HG03139 (cell line): ENCODE data around the gene PSMD1.

Experiments used
- ATAC-seq: cut with Tn5 transposase; IDR thresholded peaks from one replicate; pipeline ENCODE4 v1.9.1; 2021; ENCODE audit not compliant: unreplicated experiment

PSMD1 gene

DNA sequence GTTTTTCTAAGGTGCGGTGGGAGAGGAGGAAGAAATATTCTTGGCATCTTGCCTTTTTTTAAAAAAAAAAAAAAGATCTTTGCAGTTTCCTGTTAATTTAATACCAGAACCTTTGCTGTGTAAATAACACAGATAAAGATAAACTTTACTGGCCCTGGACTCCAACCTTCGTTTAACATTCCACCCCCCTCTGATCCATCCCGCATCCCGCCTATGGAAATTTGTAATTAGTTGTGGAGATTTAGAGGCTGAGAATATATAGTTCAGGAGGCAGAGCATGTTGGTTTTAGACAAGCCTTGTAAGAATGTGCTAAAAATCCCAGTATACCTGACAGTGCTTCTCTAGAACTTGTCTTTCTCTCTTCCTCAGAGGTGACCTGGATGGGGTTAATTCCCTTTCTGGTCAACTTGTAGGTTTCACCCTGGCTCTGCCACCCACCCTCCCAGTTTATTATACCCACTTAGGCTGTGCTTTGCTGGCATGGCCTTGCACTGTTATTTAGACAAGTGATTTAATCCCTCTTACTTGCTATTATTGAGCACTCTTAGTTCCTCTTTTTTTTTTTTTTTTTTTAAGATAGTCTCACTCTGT lies 22.3 kb upstream of the PSMD1 start:
- no peak for ATAC-seq

GRCh38 chr2:231036131-231036530 lies 20.5 kb upstream of the PSMD1 start:
- no peak for ATAC-seq

DNA sequence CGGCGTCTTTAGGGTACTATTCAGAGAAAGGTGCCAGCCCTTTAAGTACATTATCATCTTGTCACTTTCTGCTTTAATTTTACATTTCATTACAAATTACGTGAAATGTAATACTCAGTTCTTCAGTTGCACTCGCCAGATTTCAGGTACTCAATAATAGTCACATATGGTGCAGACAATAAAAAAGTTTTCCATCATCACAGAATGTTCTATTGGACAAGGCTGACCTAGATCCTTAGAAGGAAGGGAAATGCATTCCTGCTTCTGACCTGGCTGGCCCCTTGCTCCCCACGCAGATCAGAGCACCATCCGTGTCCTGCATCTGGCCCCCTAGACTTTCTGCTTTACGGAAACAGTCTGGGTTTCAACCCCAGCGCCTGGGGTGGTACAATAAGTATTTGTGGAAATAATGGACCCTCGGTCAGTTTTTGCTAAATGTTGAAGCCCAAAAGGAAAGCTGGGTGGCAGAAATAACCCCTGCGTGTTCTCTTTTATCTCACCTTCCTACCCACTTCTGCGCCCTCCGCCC lies 20.0 kb upstream of the PSMD1 start:
- ATAC-seq: no peak

DNA sequence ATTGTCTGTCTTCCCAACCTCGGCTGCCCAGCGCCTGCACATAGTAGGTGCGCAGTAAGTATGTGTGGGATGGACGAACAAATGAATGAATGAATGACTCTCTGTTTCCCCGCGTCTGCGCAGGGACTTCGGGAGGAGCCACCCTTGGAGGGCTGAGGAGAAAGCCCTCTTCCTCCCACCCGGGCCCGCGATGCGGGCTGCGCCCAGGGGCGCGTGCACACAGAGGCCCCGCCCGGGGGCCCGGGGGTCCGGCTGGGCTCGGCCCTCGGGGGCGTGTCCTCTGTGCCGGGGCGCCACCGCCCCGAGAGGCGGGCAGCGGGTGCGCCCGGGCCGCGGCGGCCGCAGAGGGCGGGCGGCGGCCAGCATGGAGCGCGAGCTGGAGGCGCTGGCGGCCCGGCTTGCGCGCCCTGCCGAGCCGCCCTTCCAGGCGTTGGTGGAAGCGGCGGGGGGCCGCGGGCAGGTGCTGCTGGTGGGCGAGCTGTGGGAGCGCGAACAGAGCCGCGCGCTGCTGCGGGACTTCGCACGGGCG lies 19.4 kb upstream of the PSMD1 start, which contains the start of gene C2orf72:
C2orf72 (plus strand) TSS at position 322 of the 529 bp plus-strand sequence; CDS start at position 365, 43 bp downstream.
- ATAC-seq: no peak

GRCh38 chr2:231037731-231038482 lies 18.8 kb upstream of the PSMD1 start:
- no peak for ATAC-seq

DNA sequence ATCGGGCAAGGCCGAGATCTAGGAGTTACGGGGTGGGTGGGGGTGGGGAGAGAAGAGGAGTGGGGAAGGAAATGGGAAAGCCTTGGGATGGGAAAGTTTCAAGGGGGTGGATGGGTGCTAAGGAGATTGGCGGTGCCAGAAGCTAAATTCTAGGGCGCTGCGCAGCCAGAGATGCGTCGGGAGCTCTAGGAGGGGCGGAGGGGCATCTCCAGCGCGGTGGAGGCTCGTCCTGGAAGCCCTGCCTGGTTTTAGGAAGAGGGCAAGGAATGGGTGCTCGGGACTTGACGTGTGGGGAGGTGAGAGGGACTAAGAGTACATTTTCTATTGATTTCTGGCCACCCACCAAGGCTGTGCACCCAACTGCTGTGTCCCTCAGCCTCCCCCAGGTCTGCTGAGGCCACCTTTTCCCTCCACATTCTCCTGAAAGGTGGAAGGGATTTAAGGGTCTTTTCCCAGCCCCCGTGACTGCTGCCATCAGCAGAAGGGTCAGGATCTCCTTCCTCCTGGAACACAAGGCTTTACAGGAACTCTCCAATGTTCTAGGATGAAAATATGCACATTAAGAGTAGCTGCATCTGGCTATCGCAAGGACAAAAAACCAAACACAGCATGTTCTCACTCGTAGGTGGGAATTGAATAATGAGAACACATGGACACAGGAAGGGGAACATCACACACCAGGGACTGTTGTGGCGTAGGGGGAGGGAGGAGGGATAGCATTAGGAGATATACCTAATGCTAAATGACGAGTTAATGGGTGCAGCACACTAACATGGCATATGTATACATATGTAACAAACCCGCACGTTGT lies 18.0 kb upstream of the PSMD1 start:
- no peak for ATAC-seq

DNA sequence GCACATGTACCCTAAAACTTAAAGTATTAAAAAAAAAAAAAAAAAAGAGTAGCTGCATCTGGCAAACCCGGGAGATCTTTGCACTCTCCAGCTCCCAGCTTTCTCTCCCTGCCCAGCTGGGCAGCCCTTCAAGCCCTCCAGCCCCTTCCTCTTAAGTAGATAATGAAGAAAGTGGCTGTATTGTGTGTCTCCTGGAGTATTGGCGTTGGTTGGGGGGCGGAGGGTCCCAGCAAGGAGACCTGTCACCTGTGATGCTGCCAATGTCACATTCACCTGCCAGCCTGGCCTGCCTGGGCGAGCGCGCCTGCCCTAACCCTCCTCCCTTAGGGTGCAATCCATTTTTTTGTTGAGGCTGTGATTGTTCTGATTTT lies 17.4 kb upstream of the PSMD1 start:
- ATAC-seq: no peak

DNA sequence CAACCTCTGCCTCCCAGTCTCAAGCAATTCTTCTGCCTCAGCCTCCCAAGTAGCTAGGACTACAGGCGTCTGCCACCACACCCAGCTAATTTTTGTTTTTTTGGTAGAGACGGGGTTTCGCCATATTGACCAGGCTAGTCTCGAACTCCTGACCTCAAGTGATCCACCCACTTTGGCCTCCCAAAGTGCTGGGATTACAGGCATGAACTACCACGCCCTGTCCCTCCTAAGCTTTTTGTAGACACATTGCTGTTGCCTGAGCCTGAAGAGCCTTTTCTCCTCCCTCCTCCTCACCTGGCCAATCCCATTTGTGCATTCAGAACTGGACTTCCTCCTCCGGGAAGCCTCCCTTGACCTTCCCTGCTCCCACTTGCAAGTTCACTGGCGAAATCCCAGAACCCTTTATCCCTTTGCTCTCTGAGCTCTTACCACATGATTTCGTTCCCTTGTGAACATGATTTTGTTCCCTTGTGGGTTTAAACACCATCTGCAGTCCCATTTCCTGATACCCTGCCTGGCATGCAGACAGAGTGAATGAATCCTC lies 16.8 kb upstream of the PSMD1 start:
- ATAC-seq: no peak

DNA sequence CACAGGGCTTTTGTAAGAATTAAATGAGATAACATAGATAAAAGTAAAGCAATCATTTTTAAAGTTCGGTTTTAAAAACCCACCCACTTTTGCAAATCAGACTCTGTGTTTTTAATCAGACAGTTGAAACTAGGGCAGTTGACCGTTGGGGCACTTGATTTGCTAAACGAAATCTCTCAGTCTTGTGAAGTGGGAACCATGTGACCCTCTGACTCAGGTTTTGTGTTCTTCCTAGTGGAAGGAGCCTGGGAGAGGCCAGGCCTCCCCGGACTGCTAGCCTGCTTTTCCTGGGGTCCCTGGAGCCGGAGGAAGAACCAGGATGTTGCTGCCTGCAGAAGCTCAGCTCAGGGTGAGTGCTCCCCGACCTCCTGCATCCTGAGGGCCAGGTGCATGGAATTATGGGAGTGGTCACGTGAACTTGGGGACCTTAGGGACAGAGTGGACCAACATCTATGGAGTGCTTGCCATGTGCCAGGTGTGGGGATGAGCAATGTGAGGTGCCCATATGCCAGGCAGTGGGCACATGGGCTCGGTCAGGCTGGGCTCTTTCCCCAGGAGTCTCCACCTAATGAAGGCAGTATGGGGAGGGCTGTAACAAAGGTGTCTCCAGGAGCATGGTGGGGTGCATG lies 15.5 kb upstream of the PSMD1 start:
- no peak for ATAC-seq

- ATAC-seq: no peak
Observed at GRCh38 chr2:231043796-231044195, 12.9 kb upstream of the PSMD1 start.

DNA sequence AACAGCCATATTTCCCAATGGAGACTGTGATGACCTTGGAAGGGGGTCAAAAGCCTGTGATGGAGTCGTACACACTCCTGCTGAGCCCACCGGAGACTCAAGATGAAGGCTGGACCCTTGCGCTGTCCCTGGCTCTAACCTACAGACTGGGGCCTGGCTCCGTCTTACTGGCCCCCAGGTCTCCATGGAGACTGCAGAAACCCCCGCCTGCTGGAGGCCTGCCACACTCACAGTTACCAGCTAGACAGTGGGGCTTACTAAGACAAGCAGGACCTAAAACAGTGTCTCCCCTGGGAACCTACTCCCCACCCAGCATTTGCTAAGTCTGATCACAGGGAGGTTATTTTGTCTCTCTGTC lies 9.8 kb upstream of the PSMD1 start:
- no peak for ATAC-seq

GRCh38 chr2:231047274-231047922 lies 9.3 kb upstream of the PSMD1 start:
- no peak for ATAC-seq

- no peak for ATAC-seq
Observed at GRCh38 chr2:231047923-231048915, 8.4 kb upstream of the PSMD1 start.

- ATAC-seq: no peak
Observed at GRCh38 chr2:231049286-231050017, 7.2 kb upstream of the PSMD1 start.

DNA sequence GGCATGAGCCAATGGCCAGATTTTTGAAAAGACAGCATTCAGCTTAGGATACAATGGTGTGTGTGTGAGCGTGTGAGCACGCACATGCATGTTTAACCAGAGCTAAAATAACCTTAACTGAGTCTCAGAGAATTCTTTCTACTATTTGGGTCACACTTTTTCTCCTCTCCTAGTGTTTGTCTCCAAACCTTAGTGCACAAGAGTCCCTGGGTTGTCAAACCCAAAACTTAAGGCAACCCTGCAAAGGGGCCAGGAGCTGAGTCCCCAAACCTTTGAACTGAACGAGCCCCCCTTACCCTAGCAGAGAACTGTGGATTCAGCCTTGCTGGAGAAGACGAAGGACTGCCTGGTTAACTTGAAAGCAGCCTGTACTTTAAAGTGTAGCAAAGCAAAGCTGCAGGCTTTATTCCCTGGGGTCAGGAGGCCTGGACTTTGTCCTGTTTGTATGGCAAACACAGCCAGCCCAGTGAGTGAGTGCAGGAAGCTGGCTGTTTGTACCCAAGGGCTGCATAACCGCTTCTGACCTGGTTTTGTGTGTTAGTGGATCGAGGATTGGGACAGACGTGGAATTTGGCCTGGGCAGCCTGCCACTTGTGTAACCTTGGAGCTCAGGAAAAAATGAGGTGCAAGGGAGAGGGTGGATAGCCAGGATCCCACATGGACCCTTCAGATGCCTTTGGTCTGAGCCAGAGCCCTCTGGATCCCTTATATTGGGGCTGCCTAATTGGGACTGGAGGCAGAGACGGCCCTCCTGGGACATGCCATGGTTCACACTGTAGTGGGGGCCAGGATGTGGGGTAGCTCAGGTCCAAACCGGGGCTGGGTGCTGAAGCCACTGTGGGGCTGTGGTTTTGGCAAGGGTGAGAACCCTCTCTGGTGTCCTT lies 6.4 kb upstream of the PSMD1 start:
- ATAC-seq: no peak

DNA sequence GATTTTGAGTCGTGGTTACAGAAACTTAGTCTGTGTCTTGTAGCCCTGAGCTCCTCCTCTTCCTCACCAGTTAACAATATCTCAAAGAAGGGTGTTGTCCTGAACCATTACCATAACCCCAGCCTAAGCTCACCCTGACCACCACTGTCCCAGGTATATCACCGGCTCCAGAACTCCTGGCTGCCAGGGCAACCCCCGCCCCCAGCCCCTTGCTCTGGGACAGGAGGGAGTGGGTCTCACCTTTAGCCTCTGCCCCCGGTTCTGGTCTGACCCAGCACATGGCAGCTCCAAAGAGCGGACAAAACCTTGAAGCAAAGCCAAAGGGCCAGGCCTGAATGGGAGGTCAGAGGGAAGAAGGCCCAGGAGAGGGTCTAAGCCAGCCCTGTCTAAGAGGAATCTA lies 5.6 kb upstream of the PSMD1 start:
- ATAC-seq: no peak
